Pancreas (tissue), 10 donors: Measurements from ENCODE around the gene HEPHL1. TPM values are rescaled to one million over a fixed set of nuclear protein-coding genes. Genes with fewer than 3 reads are reported as not detected.

Experiments
- ATAC-seq, 4 donors: fragments of 200-7000 bp; cut with Tn5 transposase; one replicate each; pipeline versions ENCODE4 v1.8.0 to v1.9.1; 2020; ENCODE audit warnings: mild to moderate bottlenecking in 4 of 4, moderate library complexity in 4 of 4
- DNase-seq, 6 donors: peaks; one replicate each; pipeline ENCODE4 v3.0.0-alpha.2; 2020
- FAIRE-seq: peaks from 2 replicates; lab custom pipeline; 2012; peaks lifted over from hg19 to GRCh38; lab: Jason Lieb, UNC
- H3K27ac ChIP-seq, 4 donors: fragments of 200-600 bp; sonication (generic); 1 replicate in 3 of 4; 2 replicates in 1 of 4; pipeline versions ENCODE4 v1.5.0 to v1.8.0; 2020
- H3K27me3 ChIP-seq, 4 donors: fragments of 200-600 bp; one replicate each; pipeline ENCODE4 v1.8.0; 2021
- H3K36me3 ChIP-seq, 3 donors: fragments of 200-600 bp; sonication (generic) in 1 of 3; one replicate each; pipeline versions ENCODE4 v1.5.0 to v1.8.0; 2020 to 2021
- H3K4me1 ChIP-seq, 3 donors: fragments of 200-600 bp; one replicate each; pipeline ENCODE4 v1.8.0; 2021
- H3K4me3 ChIP-seq, 4 donors: fragments of 200-600 bp; sonication (generic) in 2 of 4; one replicate each; pipeline versions ENCODE4 v1.5.0 to v1.8.0; 2020 to 2021
- H3K9me3 ChIP-seq, 4 donors: fragments of 200-600 bp; one replicate each; pipeline ENCODE4 v1.8.0; 2021
- CTCF ChIP-seq, 4 donors: fragments of 200-600 bp; sonication (generic) in 3 of 4; IDR thresholded peaks; one replicate each; pipeline versions ENCODE4 v1.5.0 to v1.8.0; 2021; ENCODE audit warnings: antibody characterized with exemption in 4 of 4
- WGBS, 2 donors: extraction: QIAGEN DNeasy Blood & Tissue Kit; methylation state at CpG; one replicate each; pipeline ENCODE4 v1.1.7; 2013; 5-methylcytosine and 5-hydroxymethylcytosine counted together
- intact Hi-C, 3 donors: fragments of 100-400 bp; cut with DNase I; formaldehyde crosslinking; loops; one replicate each; pipeline versions ENCODE4 v1.11.1 to v1.14.2; 2022
- polyA plus RNA-seq, 2 donors: library from polyadenylated mRNA; stranded (reverse); fragments of 200-250 nt; gene quantifications; one replicate each; pipeline ENCODE4 v1.2.3, GENCODE V29; 2013
- total RNA-seq, 6 donors: library from RNA; stranded (reverse); fragmentation: NEBNext Ultra II Directional in 4 of 6; extraction: Animal tissue kit (Norgen Biotek cat#: 25700) in 4 of 6; gene quantifications; one replicate each; pipeline versions ENCODE4 v1.2.1 to v1.2.4, GENCODE V29; 2021 to 2023
- donor health status: healthy with polysubstance abuse.
- donor health status: DM: no; HTN: no; CAD: no; lungs with moderate emphysema.
- donor health status: DM: no; HTN: no; CAD: no.
- donor health status: control.
- donor health status: control.
- donor health status: Bipolar disorder and iron deficiency.
- donor health status: DM: yes; HTN: yes; CAD: no.
- donor health status: DM: no; HTN: no; CAD: no.
- donor health status: DM: no; HTN: no; CAD: no.
- donor health status: DM: yes; HTN: yes; CAD: no.

HEPHL1 gene
- total and polyA plus RNA-seq, 8 donors, result not detected

DNA sequence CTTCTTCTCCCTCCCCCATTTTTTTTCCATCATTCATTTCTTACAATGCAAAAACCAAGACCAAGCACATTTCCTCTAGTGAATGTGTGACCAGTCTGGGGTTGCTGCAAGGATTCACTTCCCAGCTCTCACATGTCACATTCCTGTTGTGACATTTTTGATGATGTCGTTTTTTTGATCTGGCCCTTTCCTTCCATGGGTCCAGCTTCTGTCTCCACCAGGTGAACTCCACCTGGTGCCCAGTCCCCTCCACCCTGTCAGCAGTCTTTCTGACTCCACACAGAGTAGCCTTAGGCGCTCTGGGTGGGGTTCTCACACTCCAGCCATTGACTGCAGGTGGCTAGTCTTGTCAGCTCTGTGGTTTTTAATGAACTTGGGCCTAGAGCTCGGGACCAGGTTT lies 123.1 kb downstream of the HEPHL1 start:
- DNase-seq (no peak), FAIRE-seq (no peak), ATAC-seq (no peak)
- intact Hi-C loops, result no loop called here
- H3K27me3 ChIP-seq, result no peaks in the 10 kb centered on the region
- 87 to 95% methylated on average over 3 of the region's 3 CpGs for WGBS, 2 donors
- H3K9me3 ChIP-seq, result no peaks in the 10 kb centered on the region
- H3K27ac ChIP-seq, result no peak overlapping the region
- H3K4me1 ChIP-seq, result peaks cover 0 to 13% (median 11%) of the 10 kb centered on the region in 3 donors
- no peak for TF ChIP-seq CTCF (IDR thresholded peaks at IDR 0.05)
- H3K4me3 ChIP-seq, result no peak overlapping the region
- H3K36me3 ChIP-seq, result no peaks in the 10 kb centered on the region

- no peak for ATAC-seq
- 89 to 94% methylated on average over 1 of the region's 1 CpG for WGBS, 2 donors
- no peak for TF ChIP-seq CTCF (IDR thresholded peaks at IDR 0.05)
- no peak overlapping the region for H3K4me3 ChIP-seq
- H3K36me3 ChIP-seq, result no peaks in the 10 kb centered on the region
- no peak for FAIRE-seq
- H3K27ac ChIP-seq, result no peak overlapping the region
- H3K27me3 ChIP-seq, result no peaks in the 10 kb centered on the region
- no peaks in the 10 kb centered on the region for H3K9me3 ChIP-seq
- H3K4me1 ChIP-seq, result peaks cover 0 to 16% (median 16%) of the 10 kb centered on the region in 3 donors
- no peak for DNase-seq
- intact Hi-C loops, result no loop called here
Measured at GRCh38 chr11:94144664-94145063, 123.5 kb downstream of the HEPHL1 start.

GRCh38 chr11:94145431-94145830 lies 124.3 kb downstream of the HEPHL1 start:
- ATAC-seq (no peak), DNase-seq (no peak), FAIRE-seq (no peak)
- Histone ChIP-seq H3K27ac (no peak overlapping the region), H3K4me1 (peaks cover 0 to 16% (median 16%) of the 10 kb centered on the region in 3 donors), H3K36me3 (no peaks in the 10 kb centered on the region), H3K4me3 (no peak overlapping the region), H3K27me3 (no peaks in the 10 kb centered on the region), H3K9me3 (no peaks in the 10 kb centered on the region)
- intact Hi-C loops, result no loop called here
- WGBS, 2 donors, result 43 to 52% methylated on average over 2 of the region's 2 CpGs
- no peak for TF ChIP-seq CTCF (IDR thresholded peaks at IDR 0.05)

DNA sequence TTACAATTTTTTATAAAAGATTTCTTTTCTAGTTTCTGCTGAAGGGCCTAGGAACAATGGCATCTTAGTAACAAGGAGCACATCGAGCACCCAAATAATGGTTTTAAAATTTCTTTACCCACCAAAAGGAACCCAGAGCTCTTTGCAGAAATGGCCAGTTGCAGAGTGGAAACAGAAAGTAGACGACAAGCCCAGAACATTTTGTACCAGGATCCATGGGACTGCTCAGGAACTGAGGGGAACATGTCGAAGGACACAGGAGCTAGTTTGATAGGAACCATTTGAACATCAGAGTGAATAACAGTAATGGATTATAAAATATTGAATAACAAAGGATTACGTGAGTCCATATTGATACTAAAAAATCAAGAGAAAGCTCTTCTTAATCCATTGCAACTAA lies 124.8 kb downstream of the HEPHL1 start:
- DNase-seq, result no peak
- no peaks in the 10 kb centered on the region for H3K9me3 ChIP-seq
- intact Hi-C loops, result no loop called here
- WGBS, 2 donors, result 85 to 93% methylated on average over 4 of the region's 4 CpGs
- no peaks in the 10 kb centered on the region for H3K27me3 ChIP-seq
- H3K4me1 ChIP-seq, result peaks cover 0 to 20% (median 16%) of the 10 kb centered on the region in 3 donors
- no peaks in the 10 kb centered on the region for H3K36me3 ChIP-seq
- no peak for FAIRE-seq
- no peak for TF ChIP-seq CTCF (IDR thresholded peaks at IDR 0.05)
- no peak overlapping the region for H3K27ac ChIP-seq
- H3K4me3 ChIP-seq, result no peak overlapping the region
- ATAC-seq, result no peak

DNA sequence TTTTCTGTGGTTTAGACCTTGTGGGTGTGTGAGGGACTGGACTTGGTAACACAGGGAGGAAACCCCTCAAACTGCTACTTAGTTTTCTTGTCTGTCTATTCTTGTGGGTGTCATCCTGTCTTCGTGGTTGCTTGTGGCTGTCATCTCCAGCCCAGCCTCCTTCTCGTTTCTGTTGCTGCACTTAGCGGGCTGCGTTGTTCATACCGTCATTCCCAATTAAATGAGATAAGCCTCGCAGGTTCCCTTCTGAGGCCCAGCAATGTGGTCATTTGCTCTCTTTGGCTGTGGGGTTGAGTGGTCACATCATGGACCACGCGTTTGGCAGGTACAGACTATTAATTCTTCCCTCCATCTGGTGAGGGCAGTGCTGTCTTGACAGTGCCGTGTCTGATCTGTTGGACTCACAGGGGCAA lies 126.3 kb downstream of the HEPHL1 start:
- H3K4me1 ChIP-seq, result peaks cover 4 to 32% (median 16%) of the 10 kb centered on the region in 3 donors
- no peak for DNase-seq
- WGBS, 2 donors, result 88 to 94% methylated on average over 9 of the region's 9 CpGs
- no peak for FAIRE-seq
- no peak for ATAC-seq
- intact Hi-C loops, result no loop called here
- H3K36me3 ChIP-seq, result no peaks in the 10 kb centered on the region
- H3K27ac ChIP-seq, result no peak overlapping the region
- no peak for TF ChIP-seq CTCF (IDR thresholded peaks at IDR 0.05)
- no peaks in the 10 kb centered on the region for H3K27me3 ChIP-seq
- no peak overlapping the region for H3K4me3 ChIP-seq
- H3K9me3 ChIP-seq, result no peaks in the 10 kb centered on the region
